Ovary (tissue), 3 donors: ENCODE data around the gene PIK3C2G.

Source experiments
- CTCF ChIP-seq, 3 donors: fragments of 450-650 bp in 2 of 3; fragments of 200-600 bp in 1 of 3; IDR thresholded peaks; one replicate each; pipeline versions ENCODE4 v1.5.1 to v1.8.0; 2016 to 2022; ENCODE audit warnings: antibody characterized with exemption in 3 of 3, mild to moderate bottlenecking in 1 of 3
- EP300 ChIP-seq: sonication (generic); formaldehyde crosslinking; IDR thresholded peaks from one replicate; pipeline ENCODE4 v1.6.1; 2017; ENCODE audit warnings: antibody characterized with exemption
- POLR2A ChIP-seq: fragments of 450-650 bp; IDR thresholded peaks from one replicate; pipeline ENCODE4 v1.6.1; 2017; ENCODE audit warnings: antibody characterized with exemption, mild to moderate bottlenecking, moderate library complexity
- donor health status: DM: no; HTN: no; CAD: no.

DNA sequence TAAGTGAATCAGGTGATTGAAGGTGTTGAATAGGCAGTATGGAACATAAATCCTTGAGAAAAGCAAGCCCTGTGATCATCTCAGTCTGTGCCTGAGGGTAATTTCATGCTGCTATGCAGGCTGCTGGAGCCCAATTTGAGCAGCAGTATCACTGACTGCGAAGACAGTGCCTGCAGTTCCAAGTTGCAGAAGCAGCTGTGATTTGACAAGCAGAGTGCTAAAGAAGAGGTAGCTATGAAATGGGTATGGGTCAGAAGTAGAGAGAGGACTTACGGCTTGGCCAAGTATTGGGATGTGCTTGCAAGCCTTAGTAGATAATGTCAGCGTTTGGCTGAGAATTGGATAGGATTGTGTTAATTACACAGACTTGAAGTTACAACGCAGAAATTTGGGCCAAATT, 22.5 kb downstream of the PIK3C2G start:
- TF ChIP-seq CTCF (IDR thresholded peaks at IDR 0.05) = no peak
- no peak for TF ChIP-seq EP300
- no peak for TF ChIP-seq POLR2A
